ENCODE data around the gene IQGAP2. TPM values are rescaled to one million over a fixed set of nuclear protein-coding genes. Genes with fewer than 3 reads are reported as not detected.

The IQGAP2 gene
- total RNA-seq, 1 experiment from 2014 or later: 0.59 TPM

DNA sequence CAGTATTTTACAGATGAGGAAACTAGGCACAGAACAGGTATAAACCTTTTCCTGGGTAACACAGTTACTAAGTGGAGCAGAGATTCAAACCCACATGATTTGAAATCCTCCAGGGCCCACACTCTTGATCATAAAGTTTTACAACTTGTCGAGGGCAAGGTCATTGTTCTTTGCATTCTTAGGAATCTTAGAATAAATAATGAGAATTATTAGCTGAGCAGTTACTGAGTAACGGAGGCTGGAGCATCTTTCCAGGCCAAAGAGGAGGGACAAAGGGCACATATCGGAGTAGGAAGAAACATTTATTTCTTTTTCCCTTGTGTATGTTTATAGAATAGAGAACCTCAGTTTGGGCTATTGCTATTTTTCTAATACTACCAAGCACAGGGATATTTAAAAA, 285.8 kb downstream of the IQGAP2 start:
- no peaks in the 10 kb centered on the region for H3K36me3 ChIP-seq (ENCODE audit: control insufficient read depth, insufficient read depth, low read length)
- ATAC-seq (no peak), DNase-seq (ENCODE audit: low read depth, low spot score) (no peak)
- H3K4me3 ChIP-seq (ENCODE audit: low read depth in 2 of 2, low read length in 2 of 2): no peak overlapping the region
- ChIA-PET POLR2A (no interaction called here), CTCF (interaction anchor here (0.6 kb wide), 1 partner anchor 8 kb away, joined by 13 read pairs; no protein-coding TSS in a partner anchor)
- TF ChIP-seq SIN3A (IDR thresholded peaks at IDR 0.05; ENCODE audit: borderline replicate concordance, insufficient read depth, low read depth, low read length): no peak
- TF ChIP-seq REST (IDR thresholded peaks at IDR 0.05; ENCODE audit: insufficient read depth in 1 of 2, low read depth in 2 of 2, low read length in 1 of 2): no peak
- H3K27me3 ChIP-seq (ENCODE audit: control insufficient read depth, insufficient read depth, low read length): no peaks in the 10 kb centered on the region
- in situ Hi-C loops (cut with HindIII; ENCODE audit: low pct_unique_long_range_greater_than_20kb, low sequenced_read_pairs) (no loop called here), intact Hi-C loops (cut with micrococcal nuclease; ENCODE audit: unreplicated experiment) (no loop called here)
- no TSS peak for BruUV-seq (replicated peaks)
- no peak overlapping the region for H3K27ac ChIP-seq (ENCODE audit: low read length)
- no peaks in the 10 kb centered on the region for H3K9me3 ChIP-seq (ENCODE audit: control insufficient read depth, insufficient read depth, low read depth, low read length)
- peaks cover 5% of the 10 kb centered on the region; the same call in 1 of the 2 replicates for H3K4me1 ChIP-seq (ENCODE audit: control insufficient read depth, insufficient read depth, low read length)

DNA sequence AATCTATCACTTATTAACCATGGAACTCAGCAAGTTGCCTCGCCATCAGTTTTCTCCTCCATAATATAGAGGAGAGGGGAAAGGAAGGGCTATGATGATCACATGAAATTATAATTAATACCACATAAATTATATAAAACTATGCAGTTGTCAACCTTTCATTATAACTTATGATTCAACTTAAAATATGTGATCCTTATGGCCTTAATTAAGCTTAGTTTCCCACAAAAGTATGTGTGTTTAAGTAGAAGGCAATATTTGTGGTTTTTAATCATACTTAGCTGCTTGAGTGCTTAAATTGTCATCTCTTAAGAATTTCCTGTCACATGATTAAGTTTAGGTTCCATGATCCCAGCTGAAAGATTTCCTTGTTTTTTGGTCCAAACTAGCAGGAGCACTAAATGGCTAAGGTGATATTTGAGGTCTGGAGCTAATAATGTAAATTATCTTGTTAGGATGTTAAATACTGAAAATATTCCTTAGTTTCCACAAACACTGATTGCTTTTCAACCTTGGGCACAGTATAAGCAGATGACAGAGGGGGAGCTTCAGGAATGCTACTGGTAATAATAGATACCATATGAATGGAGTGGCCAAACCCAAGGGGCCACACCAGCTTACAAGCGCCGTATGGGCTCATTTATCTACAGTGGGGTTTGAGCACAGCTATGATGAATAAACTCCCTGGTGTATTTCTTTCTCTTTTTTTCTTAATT, 286.4 kb downstream of the IQGAP2 start:
- ChIA-PET POLR2A (no interaction called here), CTCF (interaction anchor here (0.6 kb wide), 1 partner anchor 9 kb away, joined by 13 read pairs; no protein-coding TSS in a partner anchor)
- no peak overlapping the region for H3K27ac ChIP-seq (ENCODE audit: low read length)
- DNase-seq (ENCODE audit: low read depth, low spot score) (no peak), ATAC-seq (no peak)
- H3K4me1 ChIP-seq (ENCODE audit: control insufficient read depth, insufficient read depth, low read length): peaks cover 5% of the 10 kb centered on the region; the same call in 1 of the 2 replicates
- H3K36me3 ChIP-seq (ENCODE audit: control insufficient read depth, insufficient read depth, low read length): no peaks in the 10 kb centered on the region
- H3K4me3 ChIP-seq (ENCODE audit: low read depth in 2 of 2, low read length in 2 of 2): no peak overlapping the region
- no TSS peak for BruUV-seq (replicated peaks)
- H3K27me3 ChIP-seq (ENCODE audit: control insufficient read depth, insufficient read depth, low read length): no peaks in the 10 kb centered on the region
- H3K9me3 ChIP-seq (ENCODE audit: control insufficient read depth, insufficient read depth, low read depth, low read length): no peaks in the 10 kb centered on the region
- in situ Hi-C loops (cut with HindIII; ENCODE audit: low pct_unique_long_range_greater_than_20kb, low sequenced_read_pairs) (no loop called here), intact Hi-C loops (cut with micrococcal nuclease; ENCODE audit: unreplicated experiment) (no loop called here)
- no peak for TF ChIP-seq POLR2AphosphoS5 (IDR thresholded peaks at IDR 0.05; ENCODE audit: low read depth, low read length)
- TF ChIP-seq, protein P1, sequence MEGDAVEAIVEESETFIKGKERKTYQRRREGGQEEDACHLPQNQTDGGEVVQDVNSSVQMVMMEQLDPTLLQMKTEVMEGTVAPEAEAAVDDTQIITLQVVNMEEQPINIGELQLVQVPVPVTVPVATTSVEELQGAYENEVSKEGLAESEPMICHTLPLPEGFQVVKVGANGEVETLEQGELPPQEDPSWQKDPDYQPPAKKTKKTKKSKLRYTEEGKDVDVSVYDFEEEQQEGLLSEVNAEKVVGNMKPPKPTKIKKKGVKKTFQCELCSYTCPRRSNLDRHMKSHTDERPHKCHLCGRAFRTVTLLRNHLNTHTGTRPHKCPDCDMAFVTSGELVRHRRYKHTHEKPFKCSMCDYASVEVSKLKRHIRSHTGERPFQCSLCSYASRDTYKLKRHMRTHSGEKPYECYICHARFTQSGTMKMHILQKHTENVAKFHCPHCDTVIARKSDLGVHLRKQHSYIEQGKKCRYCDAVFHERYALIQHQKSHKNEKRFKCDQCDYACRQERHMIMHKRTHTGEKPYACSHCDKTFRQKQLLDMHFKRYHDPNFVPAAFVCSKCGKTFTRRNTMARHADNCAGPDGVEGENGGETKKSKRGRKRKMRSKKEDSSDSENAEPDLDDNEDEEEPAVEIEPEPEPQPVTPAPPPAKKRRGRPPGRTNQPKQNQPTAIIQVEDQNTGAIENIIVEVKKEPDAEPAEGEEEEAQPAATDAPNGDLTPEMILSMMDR (IDR thresholded peaks at IDR 0.05): no peak
- TF ChIP-seq REST (IDR thresholded peaks at IDR 0.05; ENCODE audit: insufficient read depth in 1 of 2, low read depth in 2 of 2, low read length in 1 of 2): no peak
- no peak for TF ChIP-seq TCF7L2 (IDR thresholded peaks at IDR 0.05; ENCODE audit: low read depth, low read length)
- TF ChIP-seq SIN3A (IDR thresholded peaks at IDR 0.05; ENCODE audit: borderline replicate concordance, insufficient read depth, low read depth, low read length): no peak
